GM23338 (cell line): ENCODE measurements around the gene PSORS1C1. TPM values are rescaled to one million over a fixed set of nuclear protein-coding genes. Genes with fewer than 3 reads are reported as not detected.

Source experiments
- ATAC-seq: fragments of 200-7000 bp; cut with Tn5 transposase; 3 replicates; pipeline ENCODE4 v1.9.1; 2020
- DNase-seq: peaks from one replicate; pipeline ENCODE4 v3.0.0-alpha.2; 2015; ENCODE audit warnings: low spot score
- H2AFZ ChIP-seq: fragments of 200-600 bp; sonication (generic); 2 replicates; pipeline ENCODE4 v1.8.0; 2016; ENCODE audit warnings: antibody characterized with exemption, mild to moderate bottlenecking, moderate library complexity
- H3F3A ChIP-seq: fragments of 200-600 bp; sonication (generic); replicated peaks from 2 replicates; pipeline ENCODE4 v1.8.0; 2017; ENCODE audit warnings: antibody characterized with exemption, mixed run types, low read depth
- H3K27ac ChIP-seq: fragments of 200-600 bp; sonication (generic); 2 replicates; pipeline ENCODE4 v1.6.1; 2016; ENCODE audit warnings: low read depth
- H3K27me3 ChIP-seq: fragments of 200-600 bp; sonication (generic); 2 replicates; pipeline ENCODE4 v1.8.0; 2016; ENCODE audit warnings: mild to moderate bottlenecking, mixed run types, moderate library complexity; ENCODE audit not compliant: insufficient read depth
- H3K36me3 ChIP-seq: fragments of 200-600 bp; sonication (generic); 2 replicates; pipeline ENCODE4 v1.8.0; 2016; ENCODE audit warnings: mild to moderate bottlenecking; ENCODE audit not compliant: insufficient read depth
- H3K4me1 ChIP-seq: fragments of 200-600 bp; sonication (generic); 2 replicates; pipeline ENCODE4 v1.8.0; 2016; ENCODE audit warnings: mild to moderate bottlenecking, moderate library complexity; ENCODE audit not compliant: insufficient read depth
- H3K4me2 ChIP-seq: fragments of 200-600 bp; sonication (generic); 2 replicates; pipeline ENCODE4 v1.7.1; 2017; ENCODE audit warnings: mixed run types
- H3K4me3 ChIP-seq: fragments of 200-600 bp; sonication (generic); 2 replicates; pipeline ENCODE4 v1.6.1; 2016; ENCODE audit warnings: mixed run types
- H3K79me2 ChIP-seq: fragments of 200-600 bp; sonication (generic); replicated peaks from 2 replicates; pipeline ENCODE4 v1.8.0; 2017; ENCODE audit warnings: mild to moderate bottlenecking; ENCODE audit not compliant: insufficient read depth
- H3K9me2 ChIP-seq: fragments of 200-600 bp; sonication (generic); 2 replicates; pipeline ENCODE4 v1.8.0; 2017; ENCODE audit not compliant: insufficient read depth
- H4K20me1 ChIP-seq: fragments of 200-600 bp; sonication (generic); replicated peaks from 2 replicates; pipeline ENCODE4 v1.8.0; 2017; ENCODE audit warnings: mild to moderate bottlenecking; ENCODE audit not compliant: insufficient read depth
- H3K27ac Mint-ChIP-seq: 2 replicates; pipeline ENCODE4 v1.8.0; 2020; ENCODE audit warnings: inconsistent platforms, mild to moderate bottlenecking, moderate library complexity, mixed read lengths
- H3K27me3 Mint-ChIP-seq: 3 replicates; pipeline ENCODE4 v1.8.0; 2022; ENCODE audit warnings: low read depth, mild to moderate bottlenecking, moderate library complexity, mixed read lengths, inconsistent platforms; ENCODE audit not compliant: insufficient read depth, poor library complexity
- H3K36me3 Mint-ChIP-seq: 3 replicates; pipeline ENCODE4 v1.8.0; 2021; ENCODE audit warnings: low read depth, mild to moderate bottlenecking, inconsistent platforms, moderate library complexity, mixed read lengths
- H3K4me1 Mint-ChIP-seq: 3 replicates; pipeline ENCODE4 v1.8.0; 2020; ENCODE audit warnings: mild to moderate bottlenecking, inconsistent platforms, mixed read lengths
- H3K4me3 Mint-ChIP-seq: 3 replicates; pipeline ENCODE4 v1.8.0; 2021; ENCODE audit warnings: moderate library complexity, mild to moderate bottlenecking, inconsistent platforms, mixed read lengths
- H3K9me3 Mint-ChIP-seq: 3 replicates; pipeline ENCODE4 v1.8.0; 2020; ENCODE audit warnings: moderate library complexity, mild to moderate bottlenecking, inconsistent platforms, mixed read lengths
- CREB1 ChIP-seq: fragments of 250-450 bp; sonication (Bioruptor Pico); IDR thresholded peaks from 2 replicates; pipeline ENCODE4 v1.5.0; 2020; ENCODE audit warnings: low read depth, mild to moderate bottlenecking, moderate library complexity
- CTCF ChIP-seq, 2 experiments: fragments of 200-600 bp in 1 of 2; sonication (generic) in 1 of 2; conservative IDR thresholded peaks; 2 replicates each; pipeline versions ENCODE4 v1.5.1 to v1.6.1; 2016 to 2017; ENCODE audit warnings: antibody characterized with exemption in 2 of 2, low read depth in 2 of 2, mild to moderate bottlenecking in 2 of 2, moderate library complexity in 1 of 2
- ETS1 ChIP-seq: IDR thresholded peaks from 2 replicates; pipeline ENCODE4 v1.6.1; 2016; ENCODE audit warnings: antibody characterized with exemption
- EZH2 ChIP-seq: fragments of 200-600 bp; sonication (generic); IDR thresholded peaks from one replicate; pipeline ENCODE4 v1.8.0; 2017; ENCODE audit warnings: antibody characterized with exemption, mild to moderate bottlenecking, low read depth; ENCODE audit not compliant: unreplicated experiment
- EZH2phosphoT487 ChIP-seq: fragments of 200-600 bp; sonication (generic); IDR thresholded peaks from one replicate; pipeline ENCODE4 v1.8.1; 2018; ENCODE audit warnings: antibody characterized with exemption; ENCODE audit not compliant: unreplicated experiment
- JUNB ChIP-seq: IDR thresholded peaks from one replicate; pipeline ENCODE4 v1.6.1; 2016; ENCODE audit warnings: antibody characterized with exemption; ENCODE audit not compliant: unreplicated experiment
- NANOG ChIP-seq: IDR thresholded peaks from 2 replicates; pipeline ENCODE4 v1.6.1; 2016; ENCODE audit warnings: antibody characterized with exemption, borderline replicate concordance
- REST ChIP-seq: IDR thresholded peaks from one replicate; pipeline ENCODE4 v1.6.1; 2018; ENCODE audit warnings: antibody characterized with exemption; ENCODE audit not compliant: unreplicated experiment
- ZNF114 ChIP-seq: fragments of 250-450 bp; sonication (Bioruptor Pico); IDR thresholded peaks from 2 replicates; pipeline ENCODE4 v1.5.0; 2020; ENCODE audit warnings: mild to moderate bottlenecking, moderate library complexity
- ZNF331 ChIP-seq: fragments of 250-450 bp; sonication (Bioruptor Pico); IDR thresholded peaks from 2 replicates; pipeline ENCODE4 v1.5.0; 2020; ENCODE audit warnings: low read depth, mild to moderate bottlenecking, moderate library complexity
- polyA plus RNA-seq: library from polyadenylated mRNA; unstranded; fragments of >200 nt; fragmentation: Nextera tagmentation; extraction: Ambion mirVana; gene quantifications from 2 replicates; pipeline ENCODE4 v1.2.1, GENCODE V29; 2016
- total RNA-seq: library from RNA; depleted of rRNA; stranded (reverse); fragments of >200 nt; shearing (Covaris generic); gene quantifications from 2 replicates; pipeline ENCODE4 v1.2.3, GENCODE V29; 2014

Gene PSORS1C1
- total and polyA plus RNA-seq, 2 experiments from 2014 or later: not detected

GRCh38 chr6:31121131-31121790, 6.7 kb downstream of the PSORS1C1 start:
- Histone ChIP-seq H3F3A (no peaks in the 10 kb centered on the region), H2AFZ (no peak overlapping the region), H3K4me2 (no peak overlapping the region), H3K27ac (no peak overlapping the region), H3K36me3 (no peaks in the 10 kb centered on the region), H3K79me2 (no peaks in the 10 kb centered on the region), H3K27me3 (no peaks in the 10 kb centered on the region), H3K4me3 (no peak overlapping the region), H3K4me1 (no peaks in the 10 kb centered on the region), H3K9me2 (no peaks in the 10 kb centered on the region), H4K20me1 (no peaks in the 10 kb centered on the region)
- H3K9me3 Mint-ChIP-seq: no peaks in the 10 kb centered on the region
- no peaks in the 10 kb centered on the region for H3K36me3 Mint-ChIP-seq
- H3K27me3 Mint-ChIP-seq: peaks cover 19% of the 10 kb centered on the region
- no peak overlapping the region for H3K4me3 Mint-ChIP-seq
- no peak for TF ChIP-seq ZNF331 (CRISPR knock-in tag)
- no peak for TF ChIP-seq ZNF114 (CRISPR knock-in tag)
- no peak overlapping the region for H3K27ac Mint-ChIP-seq
- peaks cover 8% of the 10 kb centered on the region; the same call in 2 of the 3 replicates for H3K4me1 Mint-ChIP-seq
- ATAC-seq (no peak), DNase-seq (no peak)

- H3F3A ChIP-seq: 0 out of 2 replicates have a peak, but pooled peaks cover 4% of the 10 kb centered on the region
- no peak overlapping the region for H3K4me3 ChIP-seq
- H2AFZ ChIP-seq: no peak overlapping the region
- Mint-ChIP-seq H3K36me3 (no peaks in the 10 kb centered on the region), H3K4me1 (peaks cover 15% of the 10 kb centered on the region), H3K4me3 (no peak overlapping the region), H3K9me3 (no peaks in the 10 kb centered on the region; the same call in 2 of the 3 replicates), H3K27ac (no peak overlapping the region), H3K27me3 (peaks cover 12% of the 10 kb centered on the region)
- no peak overlapping the region for H3K27ac ChIP-seq
- DNase-seq (no peak), ATAC-seq (no peak)
- H4K20me1 ChIP-seq: no peaks in the 10 kb centered on the region
- H3K79me2 ChIP-seq: no peaks in the 10 kb centered on the region
- no peaks in the 10 kb centered on the region for H3K27me3 ChIP-seq
- H3K4me2 ChIP-seq: no peak overlapping the region
- TF ChIP-seq ZNF114 (CRISPR knock-in tag): no peak
- TF ChIP-seq JUNB: no peak
- TF ChIP-seq EZH2: no peak
- H3K4me1 ChIP-seq: no peaks in the 10 kb centered on the region
- no peaks in the 10 kb centered on the region for H3K9me2 ChIP-seq
- no peaks in the 10 kb centered on the region for H3K36me3 ChIP-seq
Observed at GRCh38 chr6:31122791-31123706, 8.4 kb downstream of the PSORS1C1 start.

- no peak overlapping the region for H3K4me3 Mint-ChIP-seq
- H3K27ac Mint-ChIP-seq: no peak overlapping the region; the same call in 1 of the 2 replicates
Observed at GRCh38 chr6:31125162-31125561, 10.6 kb downstream of the PSORS1C1 start.

More at GRCh38 chr6:31125162-31125561, 10.6 kb downstream of the PSORS1C1 start:
- H3K4me2 ChIP-seq: no peak overlapping the region
- ATAC-seq: peak; percentile 23
- H3K27ac ChIP-seq: no peak overlapping the region
- H3F3A ChIP-seq: 0 out of 2 replicates have a peak, but pooled peaks cover 4% of the 10 kb centered on the region
- H3K4me3 ChIP-seq: no peak overlapping the region
- Mint-ChIP-seq H3K4me1 (peaks cover 24% of the 10 kb centered on the region), H3K27me3 (peaks cover 12% of the 10 kb centered on the region), H3K36me3 (no peaks in the 10 kb centered on the region), H3K9me3 (no peaks in the 10 kb centered on the region; the same call in 2 of the 3 replicates)
- H3K9me2 ChIP-seq: no peaks in the 10 kb centered on the region
- no peaks in the 10 kb centered on the region for H4K20me1 ChIP-seq
- H3K79me2 ChIP-seq: no peaks in the 10 kb centered on the region
- H3K4me1 ChIP-seq: 0 out of 2 replicates have a peak, but pooled peaks cover 4% of the 10 kb centered on the region
- TF ChIP-seq EZH2 (no peak), ETS1 (no peak), EZH2phosphoT487 (no peak), JUNB (no peak), ZNF331 (CRISPR knock-in tag) (no peak), ZNF114 (CRISPR knock-in tag) (no peak), CREB1 (no peak), NANOG (no peak), REST (no peak), CTCF (conservative IDR thresholded peaks at IDR 0.05; ENCODE audit: low read depth in 2 of 2) (no peak)
- H2AFZ ChIP-seq: peak overlapping the region; percentile 91
- H3K27me3 ChIP-seq: no peaks in the 10 kb centered on the region
- no peaks in the 10 kb centered on the region for H3K36me3 ChIP-seq
- no peak for DNase-seq
